ENCODE measurements around the gene MALRD1. TPM values are rescaled to one million over a fixed set of nuclear protein-coding genes. Genes with fewer than 3 reads are reported as not detected.
"Not testable (repeated sequence)": the region's sequence is repeated elsewhere in the genome, so short reads cannot be mapped to it uniquely, and the experiment has no call there.

The MALRD1 gene
- total RNA-seq, 2 experiments from 2014 or later, result not detected

GRCh38 chr10:19505320-19506312 lies 457.0 kb downstream of the MALRD1 start:
- Mint-ChIP-seq H3K4me3 (no peak overlapping the region), H3K27me3 (no peaks in the 10 kb centered on the region), H3K9me3 (peaks cover 10% of the 10 kb centered on the region), H3K4me1 (ENCODE audit: low read depth) (no peaks in the 10 kb centered on the region), H3K27ac (no peak overlapping the region), H3K36me3 (ENCODE audit: low read depth) (no peaks in the 10 kb centered on the region)
- Histone ChIP-seq H3K27me3 (ENCODE audit: control insufficient read depth in 1 of 2, insufficient read depth in 2 of 2, low read length in 2 of 2) (no peaks in the 10 kb centered on the region), H3K9me3 (ENCODE audit: control insufficient read depth in 1 of 2, insufficient read depth in 1 of 2, low read length in 2 of 2) (peaks cover 0 to 5% of the 10 kb centered on the region in 2 experiments), H3K36me3 (ENCODE audit: insufficient read depth, low read length) (no peaks in the 10 kb centered on the region), H3K4me3 (ENCODE audit: low read length) (no peak overlapping the region), H3K4me1 (ENCODE audit: insufficient read depth, low read length) (no peaks in the 10 kb centered on the region), H3K27ac (ENCODE audit: low read depth in 1 of 2, low read length in 2 of 2) (no peak overlapping the region)
- CTCF ChIA-PET, result no interaction called here
- ATAC-seq (ENCODE audit: poor library complexity) (no peak), DNase-seq (no peak)
- TF ChIP-seq CTCF (IDR thresholded peaks at IDR 0.05), result no peak
- intact Hi-C loops (cut with DNase I, micrococcal nuclease), result no loop called here
- POLR2A ChIA-PET, result no interaction called here

GRCh38 chr10:19510005-19510732 lies 461.6 kb downstream of the MALRD1 start:
- ATAC-seq (ENCODE audit: poor library complexity); H3K27me3 ChIP-seq (ENCODE audit: control insufficient read depth in 1 of 2, insufficient read depth in 2 of 2, low read length in 2 of 2); POLR2A ChIA-PET; H3K27me3 Mint-ChIP-seq; H3K36me3 Mint-ChIP-seq (ENCODE audit: low read depth); H3K9me3 ChIP-seq (ENCODE audit: control insufficient read depth in 1 of 2, insufficient read depth in 1 of 2, low read length in 2 of 2); H3K4me3 ChIP-seq (ENCODE audit: low read length); H3K4me1 ChIP-seq (ENCODE audit: insufficient read depth, low read length); intact Hi-C loops (cut with DNase I, micrococcal nuclease); H3K4me1 Mint-ChIP-seq (ENCODE audit: low read depth); H3K27ac Mint-ChIP-seq; H3K9me3 Mint-ChIP-seq; CTCF ChIA-PET; H3K36me3 ChIP-seq (ENCODE audit: insufficient read depth, low read length); H3K4me3 Mint-ChIP-seq; H3K27ac ChIP-seq (ENCODE audit: low read depth in 1 of 2, low read length in 2 of 2); DNase-seq: not testable (repeated sequence)

GRCh38 chr10:19518109-19518508 lies 469.5 kb downstream of the MALRD1 start:
- no peak overlapping the region for H3K4me3 Mint-ChIP-seq
- H3K9me3 Mint-ChIP-seq, result peaks cover 4% of the 10 kb centered on the region
- no peak overlapping the region for H3K27ac Mint-ChIP-seq
- DNase-seq (no peak), ATAC-seq (ENCODE audit: poor library complexity) (no peak)
- Histone ChIP-seq H3K27me3 (ENCODE audit: control insufficient read depth in 1 of 2, insufficient read depth in 2 of 2, low read length in 2 of 2) (no peaks in the 10 kb centered on the region), H3K36me3 (ENCODE audit: insufficient read depth, low read length) (no peaks in the 10 kb centered on the region), H3K4me1 (ENCODE audit: insufficient read depth, low read length) (no peaks in the 10 kb centered on the region), H3K27ac (ENCODE audit: low read depth in 1 of 2, low read length in 2 of 2) (no peak overlapping the region), H3K9me3 (ENCODE audit: control insufficient read depth in 1 of 2, insufficient read depth in 1 of 2, low read length in 2 of 2) (peaks cover 0 to 4% of the 10 kb centered on the region in 2 experiments), H3K4me3 (ENCODE audit: low read length) (no peak overlapping the region)
- ChIA-PET POLR2A (no interaction called here), CTCF (no interaction called here)
- intact Hi-C loops (cut with DNase I, micrococcal nuclease), result no loop called here
- no peaks in the 10 kb centered on the region for H3K4me1 Mint-ChIP-seq (ENCODE audit: low read depth)
- H3K27me3 Mint-ChIP-seq, result no peaks in the 10 kb centered on the region
- H3K36me3 Mint-ChIP-seq (ENCODE audit: low read depth), result no peaks in the 10 kb centered on the region
- no peak for TF ChIP-seq CTCF (IDR thresholded peaks at IDR 0.05)

All from CD4-positive, alpha-beta T cell (primary cell).